Activated CD4-positive, CD25-positive, alpha-beta regulatory T cell treated with anti-CD3 and anti-CD28 coated beads, Interleukin-2, amount 50 U/mL, for 24 hours (primary cell): ENCODE measurements around the gene TEX2.
"Not testable (repeated sequence)": the region's sequence is repeated elsewhere in the genome, so short reads cannot be mapped to it uniquely, and the experiment has no call there.

Source experiments
- ATAC-seq, 2 donors: fragments of 150-1000 bp; cut with Tn5 transposase; one replicate each; pipeline ENCODE4 v1.10.0; 2021; ENCODE audit warnings: mild to moderate bottlenecking in 1 of 2, moderate library complexity in 1 of 2

The TEX2 gene

GRCh38 chr17:64180089-64181073, 82.7 kb downstream of the TEX2 start:
- no peak for ATAC-seq

DNA sequence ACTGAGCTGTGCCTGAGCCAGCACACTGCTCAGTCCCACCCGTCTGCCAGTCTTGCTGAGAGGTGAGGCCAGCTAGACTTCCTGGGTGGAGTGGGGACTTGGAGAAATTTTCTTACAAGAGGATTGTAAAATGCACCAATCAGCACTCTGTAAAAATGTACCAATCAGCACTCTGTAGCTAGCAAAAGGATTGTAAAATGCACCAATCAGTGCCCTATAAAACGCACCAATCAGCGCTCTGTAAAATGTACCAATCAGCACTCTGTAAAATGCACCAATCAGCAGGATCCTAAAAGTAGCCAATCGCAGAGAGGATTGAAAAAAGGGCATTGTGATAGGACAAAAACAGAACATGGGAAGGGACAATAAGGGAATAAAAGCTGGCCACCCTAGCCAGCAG, 84.0 kb downstream of the TEX2 start:
- not testable (repeated sequence) for ATAC-seq

GRCh38 chr17:64178011-64178825, 84.8 kb downstream of the TEX2 start:
- no peak for ATAC-seq

- ATAC-seq: no peak
Measured at GRCh38 chr17:64177311-64178010, 85.6 kb downstream of the TEX2 start.

DNA sequence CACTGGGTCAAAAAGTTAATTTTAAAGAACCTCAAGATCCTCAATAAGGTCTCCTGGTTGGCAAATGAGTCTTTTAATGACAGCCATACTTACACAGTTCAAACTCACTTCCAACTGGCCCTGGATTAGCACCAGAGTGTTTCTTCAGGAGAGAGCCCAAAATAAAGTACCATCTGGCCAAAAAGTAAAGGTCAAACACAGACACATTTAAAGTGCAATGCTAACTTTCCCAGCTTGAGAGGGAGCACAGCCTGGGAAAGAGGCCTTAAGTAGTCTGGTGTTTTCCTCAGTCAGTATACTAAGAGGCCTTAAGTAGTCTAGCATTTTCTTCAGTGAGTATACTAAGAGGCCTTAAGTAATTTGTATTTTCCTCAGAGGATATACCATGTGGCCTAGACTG, 86.5 kb downstream of the TEX2 start:
- no peak for ATAC-seq

DNA sequence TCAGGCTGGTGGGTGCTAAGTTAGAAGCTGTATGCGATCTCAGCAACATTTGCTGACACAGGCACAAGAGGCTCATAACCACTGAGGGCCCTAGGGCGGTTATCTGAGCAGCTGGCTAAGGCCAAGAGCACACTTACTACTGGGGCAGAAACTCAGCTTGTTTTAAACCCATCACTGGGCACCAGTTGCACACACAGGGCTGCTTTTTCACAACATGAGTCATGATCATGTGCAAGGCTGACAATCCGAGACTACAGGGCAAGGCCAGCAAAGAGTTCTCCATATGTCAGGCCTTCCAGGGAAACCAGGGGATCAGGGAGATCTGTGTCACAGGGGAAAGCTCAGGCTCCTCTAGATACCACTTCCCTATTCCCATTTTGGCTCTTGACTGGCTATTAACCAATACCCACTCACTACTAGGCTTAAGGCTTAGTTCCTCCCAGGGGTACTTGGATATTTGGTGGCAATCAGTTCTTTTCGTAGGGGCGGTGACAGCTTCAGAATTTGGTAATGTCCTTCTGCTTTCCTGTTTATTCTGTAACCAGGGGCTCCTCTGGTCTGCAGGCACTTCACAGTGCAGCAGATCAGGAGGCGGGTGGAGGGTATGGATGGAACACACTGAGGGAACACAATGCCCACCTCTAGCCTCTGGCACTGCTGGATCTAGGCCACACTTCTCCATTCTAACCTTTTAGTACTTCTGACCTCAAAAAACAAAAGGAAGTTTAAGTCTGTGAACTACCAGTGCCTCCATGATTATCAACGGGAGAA, 88.2 kb downstream of the TEX2 start:
- ATAC-seq: no peak

GRCh38 chr17:64173646-64174045, 89.4 kb downstream of the TEX2 start:
- ATAC-seq: no peak

GRCh38 chr17:64172510-64172909, 90.5 kb downstream of the TEX2 start:
- ATAC-seq: no peak

- ATAC-seq: no peak
Measured at GRCh38 chr17:64171041-64171440, 92.0 kb downstream of the TEX2 start.

DNA sequence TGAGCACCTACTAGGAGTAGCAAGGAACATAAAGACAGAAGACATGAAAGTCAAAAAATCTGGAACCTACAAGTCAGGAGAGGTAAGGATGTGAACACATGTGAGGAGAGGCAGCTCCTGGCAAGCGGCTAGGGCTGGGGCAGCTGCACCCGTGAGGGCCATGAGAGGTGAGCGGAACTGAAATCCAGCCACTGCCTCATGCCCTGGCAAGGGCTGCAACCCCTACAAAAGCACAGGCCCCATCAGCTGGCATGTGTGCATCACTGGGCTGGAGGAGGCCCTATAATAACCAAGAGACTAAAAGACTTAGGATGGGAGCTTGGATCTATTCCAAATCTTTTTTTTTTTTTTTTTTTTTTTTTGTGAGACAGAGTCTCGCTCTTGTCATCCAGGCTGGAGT, 92.8 kb downstream of the TEX2 start:
- no peak for ATAC-seq

DNA sequence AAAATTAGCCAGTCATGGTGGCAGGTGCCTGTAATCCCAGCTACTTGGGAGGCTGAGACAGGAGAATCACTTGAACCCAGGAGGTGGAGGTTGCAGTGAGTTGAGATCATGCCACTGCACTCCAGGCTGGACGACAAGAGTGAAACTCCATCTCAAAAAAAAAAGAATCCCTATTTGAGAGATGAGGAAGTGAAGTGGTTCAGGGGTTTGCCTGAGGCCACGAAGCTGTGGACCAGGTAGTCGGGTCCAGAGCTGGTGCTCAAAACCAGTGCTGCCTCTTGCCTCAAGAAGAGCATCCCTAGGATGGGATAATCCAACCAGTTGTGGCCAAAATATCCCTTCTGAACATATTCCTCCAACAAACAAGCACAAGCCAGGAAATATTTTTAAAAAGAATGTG, 95.4 kb downstream of the TEX2 start:
- ATAC-seq: not testable (repeated sequence)

- no peak for ATAC-seq
Measured at GRCh38 chr17:64166876-64167275, 96.2 kb downstream of the TEX2 start.

- ATAC-seq: no peak
Measured at GRCh38 chr17:64165347-64165746, 97.7 kb downstream of the TEX2 start.

DNA sequence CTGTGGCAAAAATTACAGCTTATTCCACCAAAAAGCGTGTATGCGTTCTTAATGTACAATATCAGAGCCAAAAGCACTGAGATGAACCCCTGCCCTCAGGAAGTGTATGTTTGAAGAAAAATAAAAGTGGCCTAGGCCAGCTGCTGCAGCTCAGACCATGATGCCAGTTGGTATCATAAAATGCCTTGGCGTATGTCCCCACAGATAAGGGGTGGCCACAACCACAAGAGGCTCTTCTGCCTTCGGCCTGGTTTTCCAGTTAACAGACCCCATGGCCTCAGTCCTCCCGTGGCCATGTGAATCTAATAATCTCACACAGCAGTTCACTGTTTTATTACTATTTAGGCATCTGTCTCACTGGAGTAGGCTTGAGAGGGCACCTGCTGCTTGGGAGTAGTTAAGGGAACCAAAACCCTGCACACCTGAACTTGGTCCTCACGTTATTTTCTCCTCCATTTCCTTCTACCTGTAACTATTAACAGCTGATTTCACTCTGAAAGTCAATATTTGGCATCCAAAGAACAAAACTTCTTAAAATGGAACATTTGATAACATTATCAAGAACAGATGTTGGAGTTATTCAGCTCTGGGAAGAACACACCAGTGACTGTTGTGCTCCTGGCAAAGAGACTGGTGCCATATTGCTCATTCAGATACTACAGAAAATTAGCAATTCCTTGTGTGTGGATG, 98.3 kb downstream of the TEX2 start:
- no peak for ATAC-seq

DNA sequence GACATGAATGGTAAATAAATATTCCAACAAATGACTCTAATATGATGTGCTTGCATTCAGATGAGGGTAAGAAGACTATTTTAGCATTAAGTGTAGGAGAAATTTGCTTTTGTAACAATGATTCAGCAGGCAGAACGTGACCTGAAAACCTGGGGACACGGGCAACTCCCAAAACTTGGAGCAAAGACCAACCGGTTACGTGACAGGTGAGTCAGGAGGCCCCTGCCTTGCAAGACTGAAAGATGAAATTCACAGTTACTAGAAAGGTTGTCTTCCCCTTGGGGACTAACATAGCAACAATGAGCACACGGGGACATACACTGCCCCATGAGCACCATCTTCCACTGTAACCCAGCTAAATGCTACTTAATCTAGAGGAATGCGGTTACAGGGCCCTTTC, 99.6 kb downstream of the TEX2 start:
- ATAC-seq: no peak

DNA sequence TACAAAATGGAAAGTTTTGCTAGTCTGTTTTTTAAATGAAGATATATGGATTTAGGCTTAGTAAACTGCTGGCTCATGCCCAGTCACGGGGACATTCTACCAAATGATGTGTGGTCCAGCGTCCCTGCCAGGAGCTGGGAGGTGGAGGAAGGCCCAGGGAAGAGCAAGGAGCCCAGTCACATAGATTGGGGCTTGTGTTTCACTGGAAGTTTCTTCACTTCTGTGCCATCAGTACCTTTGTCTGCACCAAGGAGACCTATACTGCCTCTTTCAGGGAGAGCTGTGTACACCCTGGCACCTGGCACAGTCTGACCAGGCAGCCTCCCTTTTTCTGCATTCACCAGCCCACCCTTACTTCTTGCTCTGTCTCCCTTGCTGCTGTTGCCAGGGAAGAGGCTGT, 100.5 kb downstream of the TEX2 start:
- no peak for ATAC-seq

DNA sequence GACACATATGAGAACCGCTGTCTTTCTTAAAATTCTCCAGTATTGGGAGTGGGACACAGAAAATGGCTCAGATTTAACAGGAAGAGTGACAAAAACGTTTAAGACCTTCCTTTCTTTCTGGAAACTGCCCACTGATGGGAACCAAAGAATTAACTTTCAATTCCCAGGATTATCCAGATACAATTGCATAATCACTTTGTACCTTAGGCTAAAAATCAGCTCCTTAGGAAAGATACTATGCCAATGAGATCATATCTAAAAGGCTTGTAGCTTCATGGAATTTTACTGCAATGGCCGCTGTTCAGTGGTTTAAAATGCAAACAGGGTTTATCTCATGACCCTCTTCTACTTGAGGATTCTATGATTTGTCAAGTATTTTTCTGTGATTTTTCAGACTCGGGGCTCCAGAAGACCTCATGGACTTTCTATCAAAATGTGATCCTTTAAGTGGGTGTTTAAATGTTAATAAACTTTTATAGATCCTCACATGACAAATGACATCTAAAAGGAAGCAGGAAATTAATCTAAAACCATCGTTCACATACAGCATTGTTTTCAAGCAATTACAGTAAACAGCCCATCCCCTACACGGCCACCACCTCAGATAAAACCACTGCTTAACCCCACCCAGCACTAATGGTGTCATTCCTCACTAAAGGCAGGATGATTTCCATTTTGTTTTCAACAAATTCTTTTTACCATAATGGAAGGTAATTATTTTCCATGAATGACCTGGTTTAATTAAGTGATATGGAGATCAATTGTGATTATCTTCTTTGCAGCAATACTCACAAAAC, 101.5 kb downstream of the TEX2 start:
- no peak for ATAC-seq

- ATAC-seq: no peak
Measured at GRCh38 chr17:64160378-64160777, 102.7 kb downstream of the TEX2 start.

GRCh38 chr17:64158831-64159590, 104.0 kb downstream of the TEX2 start:
- no peak for ATAC-seq

GRCh38 chr17:64158406-64158805, 104.7 kb downstream of the TEX2 start:
- no peak for ATAC-seq
